Measurements from ENCODE around the gene ATP1A1. TPM values are rescaled to one million over a fixed set of nuclear protein-coding genes. Genes with fewer than 3 reads are reported as not detected.

ATP1A1 gene
- total RNA-seq, 1 experiment from 2014 or later, result 181 TPM

- Histone ChIP-seq H3K27me3 (ENCODE audit: low read length) (no peaks in the 10 kb centered on the region), H3F3A (ENCODE audit: low read length, unreplicated experiment) (no peaks in the 10 kb centered on the region), H3K36me3 (ENCODE audit: low read depth, low read length) (no peaks in the 10 kb centered on the region), H3K9me3 (ENCODE audit: low read length) (no peaks in the 10 kb centered on the region), H4K20me1 (ENCODE audit: low read length) (no peaks in the 10 kb centered on the region), H3K4me1 (ENCODE audit: insufficient read depth, low read length) (no peaks in the 10 kb centered on the region), H3K4me3 (ENCODE audit: low read length) (no peak overlapping the region), H3K27ac (ENCODE audit: low read length) (no peak overlapping the region), H3K79me2 (ENCODE audit: low read length) (no peaks in the 10 kb centered on the region), H3K9ac (ENCODE audit: low read length) (no peak overlapping the region), H2AFZ (ENCODE audit: low read length) (no peak overlapping the region), H3K9me2 (replicated peaks; ENCODE audit: low read length) (no peaks in the 10 kb centered on the region), H3K4me2 (ENCODE audit: low read length) (no peak overlapping the region)
- intact Hi-C loops (cut with micrococcal nuclease), result no loop called here
- POLR2A ChIA-PET (ENCODE audit: unreplicated experiment), result no interaction called here
- ATAC-seq, result no peak
- CTCF ChIA-PET, result no interaction called here
- no TSS peak for BruUV-seq (replicated peaks)
- TF ChIP-seq EZH2 (IDR thresholded peaks at IDR 0.05; ENCODE audit: low read length, unreplicated experiment), result no peak
- TF ChIP-seq EZH2phosphoT487 (IDR thresholded peaks at IDR 0.05; ENCODE audit: borderline replicate concordance, low read length), result no peak
- TF ChIP-seq CTCF (conservative IDR thresholded peaks at IDR 0.05; ENCODE audit: low read depth, low read length), result no peak
- no peak for DNase-seq
Observed at GRCh38 chr1:116426401-116426800, 53.4 kb downstream of the ATP1A1 start.

DNA sequence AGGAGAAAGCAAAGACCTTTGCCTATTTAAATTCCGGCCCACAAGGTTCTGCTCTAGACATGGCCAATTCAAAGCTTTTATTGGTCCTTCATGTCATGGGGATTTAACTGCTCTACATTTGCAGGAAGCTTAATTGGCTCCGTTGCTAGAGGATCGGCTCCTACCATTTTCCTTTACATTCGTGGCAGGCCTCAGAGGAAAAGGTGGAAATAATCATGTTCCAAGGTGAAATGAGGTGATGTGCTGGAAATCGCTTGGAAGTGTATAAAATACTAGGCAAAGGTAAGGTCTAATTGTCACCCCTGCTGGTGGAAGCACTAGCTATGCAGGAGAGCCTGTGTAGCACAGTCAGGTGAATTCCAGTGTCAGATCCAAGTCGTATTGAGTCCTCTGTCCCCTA, 55.5 kb downstream of the ATP1A1 start:
- no TSS peak for BruUV-seq (replicated peaks)
- Histone ChIP-seq H3K79me2 (ENCODE audit: low read length) (no peaks in the 10 kb centered on the region), H3K4me3 (ENCODE audit: low read length) (no peak overlapping the region), H4K20me1 (ENCODE audit: low read length) (no peaks in the 10 kb centered on the region), H3K36me3 (ENCODE audit: low read depth, low read length) (no peaks in the 10 kb centered on the region), H3K4me2 (ENCODE audit: low read length) (no peak overlapping the region), H3K9ac (ENCODE audit: low read length) (no peak overlapping the region), H3K27me3 (ENCODE audit: low read length) (no peaks in the 10 kb centered on the region), H3K9me3 (ENCODE audit: low read length) (no peaks in the 10 kb centered on the region), H3K9me2 (replicated peaks; ENCODE audit: low read length) (no peaks in the 10 kb centered on the region), H2AFZ (ENCODE audit: low read length) (no peak overlapping the region), H3F3A (ENCODE audit: low read length, unreplicated experiment) (no peaks in the 10 kb centered on the region), H3K4me1 (ENCODE audit: insufficient read depth, low read length) (no peaks in the 10 kb centered on the region), H3K27ac (ENCODE audit: low read length) (no peak overlapping the region)
- no peak for DNase-seq
- CTCF ChIA-PET, result no interaction called here
- intact Hi-C loops (cut with micrococcal nuclease), result no loop called here
- no peak for ATAC-seq
- POLR2A ChIA-PET (ENCODE audit: unreplicated experiment), result no interaction called here
- no peak for TF ChIP-seq EZH2 (IDR thresholded peaks at IDR 0.05; ENCODE audit: low read length, unreplicated experiment)
- TF ChIP-seq CTCF (conservative IDR thresholded peaks at IDR 0.05; ENCODE audit: low read depth, low read length), result no peak
- no peak for TF ChIP-seq EZH2phosphoT487 (IDR thresholded peaks at IDR 0.05; ENCODE audit: borderline replicate concordance, low read length)

DNA sequence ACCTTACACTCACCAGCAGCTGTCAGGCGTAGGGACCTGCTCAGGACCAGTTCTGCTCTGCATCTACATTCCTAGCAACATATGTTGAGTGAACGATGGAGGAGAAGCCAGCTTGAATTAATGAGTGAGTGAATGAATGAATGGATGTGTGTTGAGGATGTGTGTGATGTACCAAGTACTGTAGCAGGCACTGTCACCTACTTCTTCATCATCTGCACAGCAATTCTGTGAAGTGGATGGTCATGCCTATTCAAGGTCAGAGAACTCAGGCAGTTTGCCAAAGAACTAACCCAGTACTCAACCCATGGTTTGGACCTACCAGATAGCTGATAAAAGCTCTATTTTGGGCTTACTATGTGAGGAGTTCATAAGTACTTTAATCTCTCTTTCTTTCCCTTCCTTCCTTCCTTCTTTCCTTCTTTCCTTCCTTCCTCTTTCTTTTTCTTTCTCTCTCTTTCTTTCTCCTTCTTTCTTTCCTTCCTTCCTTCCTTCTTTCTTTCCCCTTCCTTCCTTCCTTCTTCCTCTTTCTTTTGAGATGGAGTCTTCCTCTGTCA, 56.9 kb downstream of the ATP1A1 start:
- ChIA-PET CTCF (no interaction called here), POLR2A (ENCODE audit: unreplicated experiment) (no interaction called here)
- TF ChIP-seq CTCF (conservative IDR thresholded peaks at IDR 0.05; ENCODE audit: low read depth, low read length), result no peak
- no peak for TF ChIP-seq EZH2phosphoT487 (IDR thresholded peaks at IDR 0.05; ENCODE audit: borderline replicate concordance, low read length)
- no peak for TF ChIP-seq EZH2 (IDR thresholded peaks at IDR 0.05; ENCODE audit: low read length, unreplicated experiment)
- H3K9ac ChIP-seq (ENCODE audit: low read length), result no peak overlapping the region
- no peak overlapping the region for H3K4me2 ChIP-seq (ENCODE audit: low read length)
- no peaks in the 10 kb centered on the region for H3F3A ChIP-seq (ENCODE audit: low read length, unreplicated experiment)
- no peaks in the 10 kb centered on the region for H3K9me2 ChIP-seq (replicated peaks; ENCODE audit: low read length)
- H3K4me3 ChIP-seq (ENCODE audit: low read length), result no peak overlapping the region
- no peaks in the 10 kb centered on the region for H3K4me1 ChIP-seq (ENCODE audit: insufficient read depth, low read length)
- H3K79me2 ChIP-seq (ENCODE audit: low read length), result no peaks in the 10 kb centered on the region
- no peaks in the 10 kb centered on the region for H3K36me3 ChIP-seq (ENCODE audit: low read depth, low read length)
- H3K27ac ChIP-seq (ENCODE audit: low read length), result no peak overlapping the region
- ATAC-seq (no peak), DNase-seq (no peak)
- no peaks in the 10 kb centered on the region for H3K27me3 ChIP-seq (ENCODE audit: low read length)
- intact Hi-C loops (cut with micrococcal nuclease), result no loop called here
- H2AFZ ChIP-seq (ENCODE audit: low read length), result no peak overlapping the region
- no TSS peak for BruUV-seq (replicated peaks)
- no peaks in the 10 kb centered on the region for H4K20me1 ChIP-seq (ENCODE audit: low read length)
- no peaks in the 10 kb centered on the region for H3K9me3 ChIP-seq (ENCODE audit: low read length)

Measured in PC-3 (cell line).